C4-2B (cell line): ENCODE measurements around the gene PTBP2.

ENCODE experiments used
- H3K27ac ChIP-seq: fragments of 450-650 bp; 2 replicates; pipeline ENCODE4 v1.5.1; 2017
- CTCF ChIP-seq: fragments of 450-650 bp; conservative IDR thresholded peaks from 2 replicates; pipeline ENCODE4 v1.5.1; 2017; ENCODE audit warnings: mild to moderate bottlenecking
- ZFX ChIP-seq: fragments of 450-650 bp; IDR thresholded peaks from 2 replicates; pipeline ENCODE4 v1.6.1; 2017

PTBP2 gene

DNA sequence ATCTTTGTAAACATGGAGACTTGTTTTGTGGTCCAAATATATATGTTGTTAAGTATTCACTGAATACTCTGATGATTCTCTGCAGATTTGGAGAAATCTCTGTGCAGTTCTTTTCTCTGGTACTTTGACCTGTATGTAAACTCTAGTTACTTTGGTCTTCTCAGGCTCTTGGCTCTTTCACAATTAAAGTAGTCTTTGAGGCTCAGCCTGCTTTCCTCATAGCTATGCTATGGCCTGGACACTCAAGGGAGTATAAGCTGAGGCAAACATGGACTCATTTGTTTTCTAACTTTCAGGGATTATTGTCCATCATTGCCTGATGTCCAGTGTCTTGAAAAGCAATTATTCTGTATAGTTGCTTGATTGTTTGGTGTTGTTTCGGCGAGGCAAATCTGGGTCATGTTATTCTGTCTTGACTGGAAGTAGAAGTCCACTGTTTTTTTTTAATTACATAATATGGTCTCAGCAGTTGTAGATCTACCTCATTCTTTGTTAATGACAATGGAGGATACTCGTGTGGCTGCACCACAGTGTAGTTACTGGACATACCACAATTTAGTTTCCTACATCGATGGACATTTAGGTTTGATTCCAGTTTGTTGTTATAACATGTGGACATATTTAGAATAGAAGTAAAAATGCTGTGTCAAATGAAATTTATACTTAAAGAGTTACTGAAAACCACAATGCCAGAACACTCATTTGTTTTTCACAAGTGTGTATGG is 9.2 kb downstream of the PTBP2 start:
- TF ChIP-seq ZFX (no peak), CTCF (no peak)

GRCh38 chr1:96741335-96741734 is 19.8 kb downstream of the PTBP2 start:
- TF ChIP-seq CTCF (no peak), ZFX (no peak)
- H3K27ac ChIP-seq: no peak overlapping the region

More for the DNA sequence above, 9.2 kb downstream of the PTBP2 start:
- no peak overlapping the region for H3K27ac ChIP-seq

DNA sequence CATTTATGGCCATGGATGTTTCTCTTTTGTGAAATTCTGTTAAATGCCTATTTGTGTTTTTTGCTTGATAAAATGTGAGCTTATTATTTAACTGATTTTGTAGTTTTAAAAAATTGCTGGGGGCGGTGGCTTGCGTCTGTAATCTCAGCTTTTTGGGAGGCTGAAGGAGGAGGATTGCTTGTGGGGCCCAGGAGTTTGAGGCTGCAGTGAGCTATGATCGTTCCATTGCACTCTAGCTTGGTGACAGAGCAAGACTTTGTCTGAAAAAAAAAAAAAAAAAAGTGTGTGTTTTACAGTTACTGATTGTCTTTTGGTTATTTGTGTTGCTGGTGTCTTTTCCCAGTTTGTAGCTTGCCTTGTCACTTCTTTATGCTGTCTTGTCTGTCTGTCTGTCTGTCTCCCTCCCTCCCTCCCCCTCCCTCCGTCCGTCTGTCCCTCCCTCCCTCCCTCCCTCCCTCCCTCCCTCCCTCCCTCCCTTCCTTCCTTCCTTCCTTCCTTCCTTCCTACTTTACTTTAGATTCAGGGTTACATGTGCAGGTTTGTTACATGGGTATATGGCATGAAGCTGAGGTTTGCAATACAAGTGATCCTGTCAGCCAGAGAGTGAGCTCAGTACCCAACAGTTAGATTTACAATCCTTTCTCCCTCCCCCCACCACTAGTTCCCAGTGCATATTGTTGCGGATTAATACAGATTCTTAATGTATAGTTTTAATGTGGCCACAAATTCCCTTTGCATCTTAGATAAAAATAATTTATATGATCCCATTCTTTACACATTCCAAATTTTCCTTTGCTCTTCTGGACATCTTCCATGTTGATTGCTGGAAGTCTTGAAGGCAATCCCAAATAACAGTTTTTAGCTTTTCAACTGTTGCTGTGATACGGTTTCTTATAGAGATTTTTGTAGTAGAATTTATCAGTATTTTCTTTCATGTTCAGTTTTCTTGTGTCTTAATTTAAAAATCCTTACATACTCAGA is 25.1 kb downstream of the PTBP2 start:
- TF ChIP-seq ZFX (no peak), CTCF (no peak)
- no peak overlapping the region for H3K27ac ChIP-seq

DNA sequence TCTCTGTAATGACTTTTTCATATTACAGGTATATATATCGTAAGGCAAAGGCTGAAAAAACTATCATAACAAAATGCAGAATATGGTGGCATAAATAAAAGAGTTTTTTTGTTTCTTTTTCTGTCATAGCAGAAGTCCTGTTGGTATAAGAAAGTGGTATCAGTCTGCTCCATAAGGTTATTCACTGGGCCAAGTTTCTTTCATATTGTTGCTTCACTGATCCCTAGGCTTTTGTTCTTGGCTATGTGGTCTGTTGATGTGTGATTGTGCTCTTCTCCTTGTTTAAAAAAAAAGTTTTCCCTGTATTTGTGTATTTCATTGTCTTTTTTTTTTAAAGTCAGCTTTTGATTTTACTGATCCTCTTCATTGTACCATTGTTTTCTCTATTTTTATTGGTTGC is 26.0 kb downstream of the PTBP2 start:
- no peak overlapping the region for H3K27ac ChIP-seq
- TF ChIP-seq CTCF (no peak), ZFX (no peak)

DNA sequence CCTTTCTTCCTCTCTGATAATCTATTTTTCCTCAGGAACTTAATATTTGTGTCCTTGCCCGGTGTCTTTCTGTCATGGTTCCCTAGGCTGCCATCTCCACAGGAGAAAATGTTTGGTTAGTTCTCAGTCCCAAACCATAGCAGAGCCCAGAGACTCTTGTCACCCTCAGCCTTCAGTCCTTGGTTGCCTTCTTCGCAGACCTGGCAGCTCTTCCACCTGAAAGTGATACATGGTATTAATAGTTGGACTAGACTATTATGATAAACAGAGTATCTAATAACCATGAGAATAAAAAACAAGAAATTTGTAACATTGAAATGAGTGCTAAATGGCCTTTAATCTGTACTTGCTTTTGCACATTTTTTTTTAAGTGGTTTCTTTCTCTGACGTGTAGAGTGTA is 26.5 kb downstream of the PTBP2 start:
- no peak for TF ChIP-seq ZFX
- no peak for TF ChIP-seq CTCF
- no peak overlapping the region for H3K27ac ChIP-seq

DNA sequence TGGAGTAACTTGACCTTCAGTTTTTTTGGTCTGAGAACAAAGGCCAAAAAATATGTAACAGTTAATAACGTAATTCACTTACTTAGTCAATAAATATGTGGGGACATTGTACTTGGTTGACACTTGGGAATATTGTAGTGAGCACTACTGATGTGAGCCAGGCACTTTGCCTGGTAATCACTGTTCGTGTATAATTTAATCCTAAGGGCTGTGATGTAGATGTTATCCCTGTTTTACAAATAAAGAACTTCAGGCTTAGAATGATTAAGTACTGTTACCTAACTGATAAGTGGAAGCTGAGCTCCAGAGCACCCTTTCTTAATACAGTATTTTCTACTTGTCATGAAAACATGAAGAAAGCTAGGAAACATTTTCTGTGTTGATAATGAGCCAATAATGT is 28.0 kb downstream of the PTBP2 start:
- H3K27ac ChIP-seq: no peak overlapping the region
- TF ChIP-seq CTCF (no peak), ZFX (no peak)

GRCh38 chr1:96752394-96752793 is 30.8 kb downstream of the PTBP2 start:
- no peak overlapping the region for H3K27ac ChIP-seq
- TF ChIP-seq ZFX (no peak), CTCF (no peak)
